PC-3 (cell line): ENCODE data around the gene TPRX1.
"Not testable (repeated sequence)": the region's sequence is repeated elsewhere in the genome, so short reads cannot be mapped to it uniquely, and the experiment has no call there.

Experiments
- CTCF ChIP-seq: fragments of 300-600 bp; sonication (generic); conservative IDR thresholded peaks from 2 replicates; pipeline ENCODE4 v1.5.1; 2017; ENCODE audit warnings: antibody characterized with exemption, low read depth, mild to moderate bottlenecking, low read length
- EZH2 ChIP-seq: fragments of 300-600 bp; sonication (generic); IDR thresholded peaks from one replicate; pipeline ENCODE4 v1.6.1; 2017; ENCODE audit warnings: antibody characterized with exemption, mild to moderate bottlenecking, low read length; ENCODE audit not compliant: unreplicated experiment

GRCh38 chr19:47818221-47818620, 13.9 kb upstream of the TPRX1 start:
- TF ChIP-seq CTCF, EZH2: not testable (repeated sequence)
